Cardiac atrium fibroblast (primary cell): Measurements from ENCODE around the gene PLEKHH3. TPM values are rescaled to one million over a fixed set of nuclear protein-coding genes. Genes with fewer than 3 reads are reported as not detected.

Source experiments
- total RNA-seq: library from RNA; depleted of rRNA; stranded (reverse); fragments of >200 nt; gene quantifications from 2 replicates; pipeline ENCODE4 v1.2.3, GENCODE V29; 2015

PLEKHH3 gene, protein sequence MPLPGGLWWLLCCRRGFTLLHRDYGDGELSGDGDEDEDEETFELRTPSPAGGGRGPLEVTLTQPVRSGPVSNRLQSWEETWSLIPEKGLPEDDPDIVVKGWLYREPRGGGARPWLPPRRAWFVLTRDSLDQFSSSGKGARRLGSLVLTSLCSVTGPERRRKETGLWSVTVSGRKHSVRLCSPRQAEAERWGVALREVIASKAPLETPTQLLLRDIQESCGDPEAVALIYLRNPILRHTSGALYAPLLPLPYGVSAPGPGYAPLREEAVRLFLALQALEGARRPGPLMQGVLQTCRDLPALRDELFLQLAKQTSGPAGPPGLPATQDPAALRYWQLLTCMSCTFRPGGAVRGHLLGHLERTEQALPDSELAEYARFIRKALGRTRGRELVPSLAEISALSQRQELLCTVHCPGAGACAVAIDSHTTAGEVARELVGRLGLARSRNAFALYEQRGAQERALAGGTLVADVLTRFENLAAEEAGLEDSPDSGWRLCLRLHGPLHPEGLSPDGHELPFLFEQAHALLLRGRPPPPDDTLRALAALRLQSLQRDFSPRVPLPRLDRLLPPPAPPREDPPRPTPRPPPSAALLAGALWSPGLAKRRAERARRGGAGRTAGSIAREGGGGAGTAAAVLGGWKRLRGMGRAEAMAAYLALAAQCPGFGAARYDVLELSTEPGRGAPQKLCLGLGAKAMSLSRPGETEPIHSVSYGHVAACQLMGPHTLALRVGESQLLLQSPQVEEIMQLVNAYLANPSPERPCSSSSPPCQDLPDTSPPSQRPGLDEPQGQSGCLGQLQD
- total RNA-seq = 19.6 and 19.9 TPM in 2 replicates

DNA sequence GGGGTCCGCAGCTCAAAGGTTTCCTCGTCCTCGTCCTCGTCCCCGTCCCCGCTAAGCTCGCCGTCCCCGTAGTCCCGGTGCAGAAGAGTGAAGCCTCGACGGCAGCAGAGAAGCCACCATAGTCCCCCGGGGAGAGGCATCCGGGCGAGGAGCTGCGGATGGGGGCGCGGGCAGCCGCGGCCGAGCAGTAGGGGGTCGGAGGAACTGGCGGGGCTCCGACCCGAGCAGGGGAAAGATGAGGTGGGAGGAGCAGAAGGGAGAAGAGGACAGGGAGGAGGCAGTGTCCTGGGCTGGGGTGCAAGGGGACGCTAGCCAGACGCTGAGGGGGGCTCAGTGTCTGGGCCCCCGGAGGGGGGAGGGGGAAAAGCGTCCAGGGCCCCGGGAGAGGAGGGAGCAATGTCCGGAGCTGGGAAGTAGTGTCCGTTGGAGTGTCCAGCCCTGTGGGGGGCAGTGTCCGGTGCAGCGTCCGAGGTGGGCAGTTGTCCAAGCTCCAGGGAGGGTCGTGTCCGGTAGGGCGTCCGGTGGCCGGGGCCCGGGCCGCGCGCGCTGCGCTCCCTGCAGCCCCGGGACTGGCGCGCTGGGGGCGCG lies at the start of gene PLEKHH3:
PLEKHH3 (minus strand) TSS at position 571 of the 588 bp plus-strand sequence; CDS start at position 140, 431 bp downstream.

DNA sequence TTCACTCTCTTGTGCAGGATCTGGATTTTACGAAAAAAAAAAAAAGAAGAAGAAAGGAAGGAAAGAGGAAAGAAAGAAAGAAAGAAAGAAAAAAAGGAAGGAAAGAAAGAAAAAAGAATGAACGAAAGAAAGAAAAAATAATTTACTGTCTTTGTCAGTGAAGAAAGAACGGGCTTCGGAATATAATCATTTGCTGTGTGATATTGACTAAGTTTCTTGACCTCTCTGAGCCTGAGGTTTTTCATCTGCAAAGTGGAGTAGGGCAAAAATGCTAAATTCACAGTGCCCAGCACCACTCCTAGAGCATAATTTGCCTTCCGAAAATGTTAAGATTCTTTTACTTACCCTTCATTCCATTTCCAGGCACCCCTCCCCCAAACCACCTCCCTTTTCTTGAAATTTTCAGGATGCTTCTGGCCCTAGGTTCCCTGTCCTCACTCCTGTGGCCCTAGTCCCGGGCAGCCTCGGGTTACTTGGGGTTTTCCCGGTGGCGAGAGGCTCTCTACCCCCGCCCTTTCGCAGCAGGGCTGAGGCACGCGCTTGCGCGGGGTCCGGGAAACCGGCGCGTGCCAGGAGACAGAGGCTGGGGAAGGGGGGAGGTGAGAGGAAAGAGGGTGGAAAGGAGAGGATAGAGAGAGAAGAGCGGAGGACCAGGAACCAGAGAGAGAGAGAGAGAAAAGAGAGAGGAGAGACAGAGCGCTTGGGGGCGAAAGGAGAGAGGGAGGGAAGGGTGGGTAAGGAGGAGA lies 5.4 kb upstream of the PLEKHH3 start, which contains the start of gene CNTNAP1:
CNTNAP1 (plus strand) TSS at position 556 of the 746 bp plus-strand sequence. CDS start 299 bp downstream, outside the sequence.

DNA sequence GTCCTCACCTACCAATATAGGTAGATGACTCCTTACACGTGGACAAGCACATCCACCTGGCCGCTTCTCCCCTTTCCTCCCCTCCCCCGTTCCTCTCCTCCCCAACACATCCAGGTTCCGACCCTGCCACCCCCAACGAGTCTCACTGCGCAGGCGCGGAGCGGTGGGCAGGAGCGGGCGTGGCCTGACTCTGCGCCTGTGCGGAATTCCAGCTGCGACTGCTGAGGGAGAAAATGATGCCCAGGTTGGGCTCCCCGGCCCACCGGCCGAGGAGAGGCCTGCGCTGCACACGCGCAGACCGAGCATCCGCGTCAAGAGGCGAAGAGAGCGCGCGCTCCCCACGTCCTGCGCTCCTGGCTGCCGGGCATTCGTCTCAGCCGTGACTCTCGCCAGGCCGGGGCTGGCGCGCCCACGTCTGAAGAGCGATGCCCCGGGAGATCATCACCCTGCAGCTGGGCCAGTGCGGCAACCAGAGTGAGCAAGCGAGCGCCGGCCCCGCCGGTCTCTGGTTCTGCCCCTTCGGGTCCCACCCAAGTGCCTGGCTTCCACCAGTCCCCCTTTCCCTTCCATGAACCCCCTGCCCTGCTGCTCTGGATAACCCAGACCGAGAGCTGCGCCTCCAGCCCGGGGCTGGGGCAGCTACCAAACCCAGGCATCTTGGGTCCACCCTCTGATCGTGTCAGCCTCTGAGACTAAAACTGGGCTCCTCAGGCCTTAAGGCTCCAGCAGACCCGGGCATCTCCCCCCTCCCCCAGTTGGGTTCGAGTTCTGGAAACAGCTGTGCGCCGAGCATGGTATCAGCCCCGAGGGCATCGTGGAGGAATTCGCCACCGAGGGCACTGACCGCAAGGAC lies 17.5 kb downstream of the PLEKHH3 start, which contains the start of gene TUBG2:
TUBG2 (plus strand) TSS at position 206 of the 853 bp plus-strand sequence; CDS start at position 426, 220 bp downstream.

Other genes starting within 250 kb of the PLEKHH3 start
- gene ATP6V0A1, start 218.1 kb downstream of the PLEKHH3 start, total RNA-seq = 20.6 and 22.4 TPM in 2 replicates
- gene NAGLU, start 140.8 kb downstream of the PLEKHH3 start, total RNA-seq = 68.9 and 84.5 TPM in 2 replicates
- 2.1 and 6.0 TPM in 2 replicates for gene HSD17B1, start 124.1 kb downstream of the PLEKHH3 start, total RNA-seq
- gene COASY, start 114.8 kb downstream of the PLEKHH3 start, total RNA-seq = 15.7 and 33.8 TPM in 2 replicates
- 30.8 and 35.6 TPM in 2 replicates for gene MLX, start 109.9 kb downstream of the PLEKHH3 start, total RNA-seq
- 1.6 and 2.2 TPM in 2 replicates for gene PSMC3IP, start 99.3 kb downstream of the PLEKHH3 start, total RNA-seq
- 48.9 and 51.7 TPM in 2 replicates for gene RETREG3, start 67.6 kb downstream of the PLEKHH3 start, total RNA-seq
- gene TUBG1, start 67.3 kb downstream of the PLEKHH3 start, total RNA-seq = 43.9 and 57.3 TPM in 2 replicates
- 10.9 and 11.2 TPM in 2 replicates for gene TUBG2, start 17.7 kb downstream of the PLEKHH3 start, total RNA-seq
- gene CCR10, start 4.8 kb upstream of the PLEKHH3 start, total RNA-seq = 1.3 and 7.8 TPM in 2 replicates
- 25.3 and 49.4 TPM in 2 replicates for gene CNTNAP1, start 5.5 kb upstream of the PLEKHH3 start, total RNA-seq
- 9.6 and 13.5 TPM in 2 replicates for gene EZH1, start 68.0 kb upstream of the PLEKHH3 start, total RNA-seq
- 0.65 and 1.4 TPM in 2 replicates for gene RAMP2, start 84.2 kb upstream of the PLEKHH3 start, total RNA-seq
- gene VPS25, start 96.5 kb upstream of the PLEKHH3 start, total RNA-seq = 77.3 and 82.1 TPM in 2 replicates
- 2.0 and 4.1 TPM in 2 replicates for gene WNK4, start 103.6 kb upstream of the PLEKHH3 start, total RNA-seq
- gene COA3, start 121.7 kb upstream of the PLEKHH3 start, total RNA-seq = 64.2 and 69.5 TPM in 2 replicates
- gene CNTD1, start 121.9 kb upstream of the PLEKHH3 start, total RNA-seq = not detected in 2 replicates
- 68.6 and 74.5 TPM in 2 replicates for gene BECN1, start 147.3 kb upstream of the PLEKHH3 start, total RNA-seq
- 67.7 and 107 TPM in 2 replicates for gene PSME3, start 156.4 kb upstream of the PLEKHH3 start, total RNA-seq
- gene AOC2, start 167.6 kb upstream of the PLEKHH3 start, total RNA-seq = 0.65 TPM in 1 of 2 replicates, not detected in the other
- gene AOC3, start 174.2 kb upstream of the PLEKHH3 start, total RNA-seq = not detected in 2 replicates
- gene G6PC1, start 223.8 kb upstream of the PLEKHH3 start, total RNA-seq = not detected in 2 replicates